ENCODE data around the gene NFIL3. TPM values are rescaled to one million over a fixed set of nuclear protein-coding genes. Genes with fewer than 3 reads are reported as not detected.
"Not testable (repeated sequence)": the region's sequence is repeated elsewhere in the genome, so short reads cannot be mapped to it uniquely, and the experiment has no call there.

The NFIL3 gene
- total RNA-seq, 1 experiment from 2014 or later = 2.7 TPM

DNA sequence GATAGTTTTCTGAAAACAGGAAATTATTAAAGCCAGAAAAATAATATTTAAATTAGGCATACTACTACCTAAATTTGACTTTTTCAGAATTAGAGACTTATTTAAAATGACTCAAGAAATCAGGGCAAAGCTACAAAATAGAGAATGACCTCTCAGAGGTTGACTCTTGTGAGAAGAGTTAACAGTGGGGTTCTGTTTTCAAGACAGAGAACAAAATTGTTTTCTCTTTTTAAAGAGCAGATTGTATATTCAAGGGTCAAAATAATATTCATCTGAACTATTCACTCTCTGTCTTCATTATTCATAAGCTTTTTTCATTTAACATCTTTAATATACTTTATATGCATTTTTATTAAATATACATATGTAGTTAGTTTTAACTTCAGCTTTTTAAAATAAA lies 40.1 kb downstream of the NFIL3 start:
- H3K27me3 ChIP-seq = no peaks in the 10 kb centered on the region
- H3K36me3 ChIP-seq = no peaks in the 10 kb centered on the region
- H3K4me3 ChIP-seq = no peak overlapping the region
- H3K9me3 ChIP-seq = no peaks in the 10 kb centered on the region
- DNase-seq = no peak

DNA sequence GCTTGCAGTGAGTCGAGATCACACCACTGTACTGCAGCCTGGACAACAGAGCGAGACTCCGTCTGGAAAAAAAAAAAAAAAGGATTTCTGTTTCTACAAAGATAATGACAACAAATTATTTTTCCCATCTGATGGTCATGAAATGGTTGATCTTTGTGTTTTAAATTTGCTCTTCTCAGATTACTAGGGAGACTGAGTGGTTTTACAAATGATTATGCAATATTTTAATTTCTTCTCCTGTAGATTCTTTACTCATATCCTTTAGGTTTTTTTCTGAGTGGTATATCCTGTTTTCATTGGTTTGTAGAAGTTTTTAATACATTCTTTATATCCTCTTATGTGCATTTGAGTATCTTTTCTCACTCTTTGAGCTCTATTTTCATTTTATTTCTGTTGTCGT lies 41.3 kb downstream of the NFIL3 start:
- no peak for DNase-seq
- H3K36me3 ChIP-seq = no peaks in the 10 kb centered on the region
- no peaks in the 10 kb centered on the region for H3K27me3 ChIP-seq
- no peaks in the 10 kb centered on the region for H3K9me3 ChIP-seq
- H3K4me3 ChIP-seq = no peak overlapping the region

DNA sequence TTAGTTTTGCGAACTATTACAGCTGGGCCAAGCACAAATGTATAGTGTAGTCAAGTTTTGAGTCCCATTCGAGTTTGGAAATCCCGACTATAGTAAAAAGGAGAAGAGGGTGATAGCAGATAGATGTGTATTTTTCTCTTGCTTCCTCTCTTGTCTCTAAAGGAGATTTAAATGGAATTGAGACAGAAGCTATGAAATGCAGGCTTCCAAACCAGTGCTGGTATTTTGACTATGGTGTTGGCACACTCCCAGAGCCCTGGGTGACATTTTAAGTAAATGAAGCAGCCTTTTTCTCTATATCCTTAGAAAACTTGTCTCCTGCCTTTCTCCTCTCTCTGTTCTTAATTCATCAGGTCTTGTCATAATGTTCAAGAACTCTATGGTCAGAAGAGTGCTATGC lies 44.2 kb downstream of the NFIL3 start:
- no peaks in the 10 kb centered on the region for H3K27me3 ChIP-seq
- no peak for DNase-seq
- H3K36me3 ChIP-seq = no peaks in the 10 kb centered on the region
- no peak overlapping the region for H3K4me3 ChIP-seq
- no peaks in the 10 kb centered on the region for H3K9me3 ChIP-seq

GRCh38 chr9:91378695-91379127 lies 44.9 kb downstream of the NFIL3 start:
- H3K4me3 ChIP-seq = no peak overlapping the region
- no peaks in the 10 kb centered on the region for H3K36me3 ChIP-seq
- DNase-seq = no peak
- no peaks in the 10 kb centered on the region for H3K9me3 ChIP-seq
- H3K27me3 ChIP-seq = no peaks in the 10 kb centered on the region

- not testable (repeated sequence) for H3K27me3 ChIP-seq, H3K9me3 ChIP-seq, H3K36me3 ChIP-seq, DNase-seq, H3K4me3 ChIP-seq
Measured at GRCh38 chr9:91378054-91378453, 45.6 kb downstream of the NFIL3 start.

GRCh38 chr9:91376239-91376638 lies 47.4 kb downstream of the NFIL3 start:
- H3K4me3 ChIP-seq = no peak overlapping the region
- DNase-seq = no peak
- no peaks in the 10 kb centered on the region for H3K27me3 ChIP-seq
- H3K9me3 ChIP-seq = no peaks in the 10 kb centered on the region
- no peaks in the 10 kb centered on the region for H3K36me3 ChIP-seq

- no peaks in the 10 kb centered on the region for H3K9me3 ChIP-seq
- no peaks in the 10 kb centered on the region for H3K27me3 ChIP-seq
- no peaks in the 10 kb centered on the region for H3K36me3 ChIP-seq
- DNase-seq = peak; percentile 20
- H3K4me3 ChIP-seq = no peak overlapping the region
Measured at GRCh38 chr9:91374939-91375338, 48.7 kb downstream of the NFIL3 start.

- H3K27me3 ChIP-seq = no peaks in the 10 kb centered on the region
- DNase-seq = no peak
- H3K9me3 ChIP-seq = no peaks in the 10 kb centered on the region
Measured at GRCh38 chr9:91371894-91372293, 51.7 kb downstream of the NFIL3 start.

GRCh38 chr9:91370006-91370405 lies 53.6 kb downstream of the NFIL3 start:
- DNase-seq, H3K4me3 ChIP-seq, H3K9me3 ChIP-seq, H3K36me3 ChIP-seq, H3K27me3 ChIP-seq: not testable (repeated sequence)

More at GRCh38 chr9:91371894-91372293, 51.7 kb downstream of the NFIL3 start:
- no peak overlapping the region for H3K4me3 ChIP-seq
- H3K36me3 ChIP-seq = no peaks in the 10 kb centered on the region

- Histone ChIP-seq H3K27me3 (no peaks in the 10 kb centered on the region; the same call in 1 of the 2 replicates), H3K9me3 (no peaks in the 10 kb centered on the region), H3K4me3 (no peak overlapping the region), H3K36me3 (no peaks in the 10 kb centered on the region)
- no peak for DNase-seq
Measured at GRCh38 chr9:91364702-91365101, 58.9 kb downstream of the NFIL3 start.

- no peaks in the 10 kb centered on the region for H3K9me3 ChIP-seq
- H3K36me3 ChIP-seq = no peaks in the 10 kb centered on the region
Measured at GRCh38 chr9:91364005-91364404, 59.6 kb downstream of the NFIL3 start.

DNA sequence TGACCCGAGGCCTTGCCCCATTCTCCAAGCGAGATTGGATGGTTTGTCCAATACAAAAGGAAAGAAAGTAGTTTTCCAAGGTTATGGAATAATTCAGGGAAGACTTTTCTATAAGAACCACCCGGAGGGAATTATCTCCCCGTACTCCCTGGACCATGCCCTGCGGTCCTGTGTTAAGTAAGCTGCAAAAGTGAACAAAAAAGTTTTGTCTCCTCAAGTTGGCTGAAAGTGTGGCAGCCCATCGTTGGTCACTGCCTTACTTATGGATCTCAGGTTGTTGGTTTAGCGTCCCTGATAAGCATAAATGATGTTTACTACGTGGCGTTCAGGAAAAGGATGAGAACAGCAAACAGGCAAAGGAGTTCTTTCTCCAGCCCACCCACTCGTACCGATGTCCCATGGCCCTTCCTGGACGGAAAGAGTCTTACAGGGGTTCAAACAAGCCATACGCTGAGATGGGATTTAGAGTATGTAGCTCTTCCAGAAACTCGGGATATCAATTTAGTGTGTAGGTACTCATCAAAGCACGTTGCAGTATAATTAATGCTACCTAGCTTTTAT lies 61.5 kb downstream of the NFIL3 start:
- H3K36me3 ChIP-seq = no peaks in the 10 kb centered on the region; the same call in 1 of the 2 replicates
- DNase-seq = no peak
- peak overlapping the region; percentile 94 for H3K4me3 ChIP-seq
- H3K27me3 ChIP-seq = no peaks in the 10 kb centered on the region; the same call in 1 of the 2 replicates
- no peaks in the 10 kb centered on the region for H3K9me3 ChIP-seq

More at GRCh38 chr9:91364005-91364404, 59.6 kb downstream of the NFIL3 start:
- no peaks in the 10 kb centered on the region; the same call in 1 of the 2 replicates for H3K27me3 ChIP-seq
- no peak for DNase-seq
- no peak overlapping the region for H3K4me3 ChIP-seq

GRCh38 chr9:91361291-91362050 lies 62.2 kb downstream of the NFIL3 start, which contains the start of gene AUH:
Gene AUH, minus strand, starts transcription at chr9:91361918. Its CDS starts 29 bp downstream, at chr9:91361889.
- Histone ChIP-seq H3K9me3 (no peaks in the 10 kb centered on the region), H3K27me3 (no peaks in the 10 kb centered on the region; the same call in 1 of the 2 replicates), H3K36me3 (no peaks in the 10 kb centered on the region; the same call in 1 of the 2 replicates), H3K4me3 (peak within 1 kb of the TSS; percentile 94)
- peak; percentile 83 for DNase-seq

DNA sequence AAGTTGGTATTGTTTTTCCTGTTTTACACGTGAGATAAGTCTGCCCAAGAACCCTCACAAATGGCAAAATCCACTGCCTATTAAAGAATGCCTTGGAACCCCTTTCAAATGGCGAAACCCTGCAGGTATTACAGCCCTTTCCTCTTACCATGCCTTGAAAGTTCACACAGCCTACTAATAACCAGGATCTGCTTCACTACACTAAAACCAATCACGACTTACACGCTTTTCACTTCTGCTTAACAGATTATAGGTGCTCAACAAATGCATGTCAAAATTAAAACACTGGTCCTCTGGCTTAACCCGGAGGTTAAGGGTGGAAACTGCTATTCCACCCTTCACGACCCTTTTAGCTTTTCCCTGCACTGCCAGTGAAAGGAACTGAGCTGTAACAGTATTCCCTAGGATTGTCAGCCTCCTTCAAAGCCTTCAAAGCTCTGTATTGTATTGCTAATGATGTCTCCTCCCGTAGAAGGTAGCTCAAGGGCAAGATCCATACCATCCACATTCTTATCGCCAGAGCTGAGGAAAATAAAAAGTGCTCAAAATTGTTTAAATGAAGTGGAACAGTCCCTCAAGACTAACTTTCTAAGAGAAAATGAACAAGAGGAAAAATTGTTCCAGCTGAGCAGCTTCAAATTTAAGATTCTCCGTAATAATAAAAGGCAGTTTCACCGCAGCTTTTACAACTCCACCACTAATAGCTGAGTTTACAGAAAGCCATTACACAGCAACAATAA lies 62.9 kb downstream of the NFIL3 start:
- Histone ChIP-seq H3K36me3 (no peaks in the 10 kb centered on the region; the same call in 1 of the 2 replicates), H3K27me3 (no peaks in the 10 kb centered on the region; the same call in 1 of the 2 replicates), H3K9me3 (no peaks in the 10 kb centered on the region), H3K4me3 (peak overlapping the region; percentile 94)
- no peak for DNase-seq

DNA sequence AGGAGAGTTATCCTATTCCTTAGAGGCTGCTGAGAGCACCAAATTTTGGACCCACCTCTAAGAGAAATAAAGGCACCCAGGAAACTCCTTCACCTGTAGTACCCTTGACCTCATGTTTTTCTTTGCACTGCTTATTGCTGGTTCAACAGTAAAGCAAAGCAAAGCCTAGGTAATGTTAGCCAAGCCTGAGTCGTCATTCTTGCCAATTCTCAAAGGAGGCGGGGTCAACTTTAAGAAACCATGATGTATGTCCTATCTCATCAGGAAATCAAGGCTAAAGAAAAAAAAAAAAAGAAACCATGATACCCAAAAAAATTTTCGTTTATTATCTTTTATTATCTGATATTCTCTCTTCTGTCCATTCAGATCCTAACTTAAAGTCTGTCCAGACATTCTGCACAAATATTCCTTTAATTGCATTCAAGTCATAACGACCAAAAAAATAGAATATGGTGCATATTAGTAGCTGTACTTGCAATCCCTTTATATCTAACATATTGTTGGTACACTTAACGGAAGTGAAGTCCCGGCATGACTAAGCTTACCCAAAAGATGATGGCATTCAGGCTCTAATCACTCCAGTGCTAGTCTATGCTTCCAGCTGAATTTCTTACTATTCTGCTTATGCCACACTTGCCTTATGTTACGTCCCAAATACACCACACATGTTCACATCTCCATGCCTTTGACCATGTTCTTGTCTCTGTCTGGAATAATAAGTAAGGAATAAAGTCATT lies 63.7 kb downstream of the NFIL3 start:
- peaks cover under 1% of the 10 kb centered on the region; the same call in 1 of the 2 replicates for H3K36me3 ChIP-seq
- H3K27me3 ChIP-seq = no peaks in the 10 kb centered on the region
- no peak overlapping the region; the same call in 1 of the 2 replicates for H3K4me3 ChIP-seq
- no peaks in the 10 kb centered on the region for H3K9me3 ChIP-seq
- no peak for DNase-seq

DNA sequence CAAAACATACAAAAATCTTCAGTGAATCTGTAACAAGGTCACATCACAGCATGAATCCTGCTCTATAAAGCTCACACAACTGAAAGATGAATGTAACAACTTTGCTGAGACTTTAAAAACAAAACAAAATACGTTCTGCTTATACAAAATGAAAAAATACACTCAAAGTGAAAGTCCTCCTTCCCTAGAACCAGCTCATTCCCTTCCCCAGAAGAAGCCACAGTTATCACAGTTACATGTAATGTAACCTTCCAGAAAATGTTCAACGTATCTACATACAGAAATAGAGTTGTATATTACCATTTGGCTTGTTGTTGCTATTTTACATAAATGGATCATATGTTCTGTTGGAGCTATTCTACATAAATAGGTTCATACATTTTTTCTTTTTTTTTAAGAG lies 64.5 kb downstream of the NFIL3 start:
- H3K4me3 ChIP-seq = no peak overlapping the region
- peaks cover 4% of the 10 kb centered on the region; the same call in 1 of the 2 replicates for H3K36me3 ChIP-seq
- no peak for DNase-seq
- H3K27me3 ChIP-seq = no peaks in the 10 kb centered on the region
- H3K9me3 ChIP-seq = no peaks in the 10 kb centered on the region

Data from MG63 (cell line).